ENCODE results near the gene PIK3R6.
A peak's percentile ranks its signal among the peaks of the same experiment; 100 is the strongest.
"Not testable (repeated sequence)": the region's sequence is repeated elsewhere in the genome, so short reads cannot be mapped to it uniquely, and the experiment has no call there.

PIK3R6 gene

DNA sequence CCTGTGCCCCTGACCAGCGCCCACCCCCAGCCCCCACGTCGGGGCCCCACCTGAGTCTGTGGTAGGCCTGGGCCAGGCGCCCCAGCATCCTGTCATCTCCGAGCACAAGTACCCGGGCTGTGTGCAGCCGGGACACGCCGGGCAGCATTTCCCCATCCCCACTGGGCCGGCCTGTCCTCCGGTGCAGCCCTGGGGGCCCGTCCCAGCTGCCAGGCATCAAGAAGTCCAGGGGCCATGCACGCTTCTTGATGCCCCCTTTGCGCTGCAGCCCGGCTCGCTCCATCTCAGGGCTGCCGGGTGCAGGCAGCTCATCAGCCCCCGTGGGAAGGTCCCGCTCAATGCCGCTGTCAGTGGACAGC, 39.0 kb downstream of the PIK3R6 start:
- no peak for DNase-seq (ENCODE audit: low spot score)

DNA sequence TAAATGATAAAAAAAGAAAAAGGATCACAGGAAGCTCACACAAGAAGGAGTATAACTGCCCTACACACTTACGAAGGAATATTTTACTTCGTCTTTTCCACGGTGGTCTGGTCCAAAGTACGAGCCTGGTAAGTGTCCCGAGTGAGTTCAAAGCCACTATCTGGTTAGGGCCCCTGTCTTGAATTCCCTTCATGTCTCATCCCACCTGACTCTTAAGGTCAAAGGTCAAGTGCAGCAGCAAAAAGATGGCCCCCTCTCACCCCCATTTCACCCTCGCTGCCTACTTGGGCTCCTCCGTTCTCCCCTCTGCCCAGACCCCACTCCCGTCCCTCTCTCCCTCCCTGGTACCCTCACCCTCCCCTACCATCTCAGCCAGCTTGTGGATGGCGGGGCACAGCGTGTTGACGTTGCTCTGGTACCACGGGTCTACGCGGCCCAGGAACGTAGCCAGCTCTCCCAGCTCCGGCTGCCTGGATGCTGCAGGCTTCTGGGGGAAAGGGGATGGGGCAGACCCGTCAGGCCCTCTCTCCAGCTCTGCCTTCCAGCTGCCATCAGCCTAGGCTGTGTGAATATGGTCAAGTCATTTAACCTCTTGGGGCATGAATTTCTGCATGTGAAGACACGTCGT, 40.6 kb downstream of the PIK3R6 start:
- DNase-seq (ENCODE audit: low spot score), result no peak

DNA sequence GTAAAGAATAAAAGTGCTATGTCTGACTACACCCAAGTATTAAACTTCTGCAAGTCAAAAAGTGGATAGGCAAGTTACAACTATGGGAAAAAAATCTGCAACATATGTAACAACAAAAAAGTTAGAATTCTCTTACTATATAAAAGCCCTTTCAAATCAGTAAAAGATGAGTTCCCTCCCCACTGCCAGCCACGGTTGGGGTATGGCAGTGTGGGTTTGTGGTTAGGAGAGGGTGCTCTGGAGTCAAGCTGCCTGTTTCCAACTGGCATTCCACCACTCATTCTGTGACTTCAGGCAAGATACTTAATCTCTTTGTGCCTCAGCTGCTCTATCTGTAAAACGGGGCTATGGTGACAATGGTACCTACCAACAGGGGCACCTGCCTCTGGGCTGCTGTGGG, 41.7 kb downstream of the PIK3R6 start:
- DNase-seq (ENCODE audit: low spot score), result no peak

DNA sequence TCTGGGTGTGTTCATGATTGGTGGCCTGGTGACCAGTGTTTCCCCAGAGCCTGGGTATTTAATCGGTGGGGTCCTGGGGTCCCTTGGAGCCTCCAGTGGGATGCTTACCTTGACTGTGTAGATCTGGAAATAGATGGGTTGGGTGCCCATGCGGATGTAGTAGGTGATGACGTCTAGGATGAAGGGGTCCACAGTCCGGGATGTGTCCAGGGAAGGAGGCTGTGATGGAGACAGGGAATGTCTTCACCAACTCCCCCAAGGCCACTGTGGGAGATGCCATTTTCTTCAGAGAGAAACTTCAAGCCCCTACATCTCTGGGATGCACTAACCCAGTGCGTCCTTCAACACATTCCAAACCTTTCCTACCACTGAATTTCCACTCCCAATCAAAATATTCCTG, 44.2 kb downstream of the PIK3R6 start:
- DNase-seq (ENCODE audit: low spot score), result no peak

GRCh38 chr17:8822401-8823035, 45.0 kb downstream of the PIK3R6 start:
- no peak for DNase-seq (ENCODE audit: low spot score)

DNA sequence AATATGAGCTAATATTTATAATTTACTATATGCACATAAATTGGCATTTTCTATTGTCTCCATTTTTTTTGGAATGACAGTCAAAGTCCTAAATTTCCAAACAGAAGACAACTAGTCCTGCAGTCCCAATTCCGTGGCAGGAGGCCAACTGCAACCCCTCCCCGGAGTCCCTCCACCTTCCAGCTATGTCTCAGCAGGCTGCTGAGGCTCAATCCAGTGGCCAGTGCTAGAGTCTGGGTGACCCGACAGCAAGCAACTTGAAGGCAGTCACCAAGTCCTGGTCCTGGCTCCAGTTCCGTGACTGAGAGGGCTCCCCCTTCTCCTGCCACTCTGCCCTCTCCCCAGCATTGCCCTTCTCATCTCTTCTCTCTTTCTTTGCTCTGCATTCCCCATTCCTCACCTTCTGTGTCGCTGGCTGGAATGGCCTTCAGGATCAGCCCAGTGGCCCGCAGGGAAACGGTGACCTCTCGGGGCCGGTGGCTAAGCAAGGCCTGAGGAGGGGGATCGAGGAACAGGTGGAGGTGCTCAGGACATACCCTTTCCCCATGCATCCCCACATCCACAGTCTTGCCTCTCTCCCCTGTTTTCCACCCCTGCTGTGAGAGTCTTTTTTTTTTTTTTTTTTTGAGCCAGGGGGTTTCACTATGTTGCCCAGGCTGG, 45.9 kb downstream of the PIK3R6 start:
- DNase-seq (ENCODE audit: low spot score), result no peak

GRCh38 chr17:8820311-8821010, 47.0 kb downstream of the PIK3R6 start:
- DNase-seq (ENCODE audit: low spot score), result no peak

- DNase-seq (ENCODE audit: low spot score), result no peak
Observed at GRCh38 chr17:8818654-8819330, 48.7 kb downstream of the PIK3R6 start.

- DNase-seq (ENCODE audit: low spot score), result no peak
Observed at GRCh38 chr17:8818047-8818446, 49.4 kb downstream of the PIK3R6 start.

DNA sequence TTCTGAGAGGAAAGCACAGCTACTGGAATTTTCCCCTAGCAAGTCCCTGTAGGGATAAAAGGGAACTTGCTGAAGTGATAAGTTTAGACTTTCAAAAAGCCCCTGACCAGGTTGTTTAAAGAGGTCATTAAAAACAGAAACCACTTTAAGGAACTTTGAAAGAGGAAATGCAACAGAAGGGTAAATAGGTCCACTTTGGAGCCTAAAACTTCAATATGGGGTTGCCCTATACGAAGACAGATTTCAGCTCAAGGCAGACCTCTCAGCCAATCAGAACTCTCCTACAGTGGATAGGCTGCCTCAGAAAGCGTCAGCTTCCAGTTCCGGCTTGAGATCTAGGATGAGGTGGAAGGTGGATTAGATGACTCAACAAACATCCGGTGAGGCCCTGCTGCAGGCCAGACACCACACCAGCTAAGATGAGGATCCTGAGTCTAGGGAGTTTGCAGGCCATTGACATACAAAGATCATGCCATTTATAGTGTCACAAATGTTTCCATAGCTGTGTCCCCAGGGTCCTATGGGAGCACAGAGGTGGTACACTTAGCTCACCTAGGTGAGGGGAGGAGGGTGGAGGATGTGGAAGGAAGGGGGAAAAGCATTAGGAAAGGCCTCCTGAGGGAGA, 60.4 kb downstream of the PIK3R6 start:
- peak; percentile 72 for DNase-seq (ENCODE audit: low spot score)

DNA sequence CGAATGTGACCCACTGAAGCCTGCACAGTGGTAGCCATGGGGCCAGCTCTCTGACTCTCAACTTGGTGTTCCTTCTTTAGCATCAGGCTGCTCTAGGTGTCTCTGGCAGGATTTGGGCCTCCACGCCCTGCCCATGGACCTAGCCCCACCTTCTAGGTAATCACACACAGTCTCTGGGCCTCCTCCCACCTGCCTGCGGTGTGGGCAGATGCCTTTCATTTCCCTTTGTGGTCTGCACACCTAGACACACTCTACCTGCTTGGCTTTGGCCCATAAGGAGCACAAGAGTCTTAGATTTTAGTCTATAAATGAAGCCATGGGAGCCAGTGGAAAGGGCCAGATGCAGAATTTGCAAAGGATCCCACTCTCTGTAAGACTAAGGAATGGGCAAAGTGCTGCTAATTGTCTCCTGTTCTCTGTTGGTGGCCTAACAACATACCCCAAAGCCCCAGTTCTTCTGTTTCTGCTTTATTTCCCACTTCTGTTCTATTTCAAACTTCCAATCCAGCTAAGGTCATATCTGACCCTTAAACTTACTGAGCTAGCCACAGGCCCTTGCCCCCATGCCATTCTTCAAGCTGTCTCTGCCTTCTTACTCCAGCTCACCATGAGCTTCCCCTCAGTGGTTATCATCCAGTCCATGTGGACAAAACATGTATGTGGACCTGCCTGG, 61.1 kb downstream of the PIK3R6 start:
- DNase-seq (ENCODE audit: low spot score), result no peak

DNA sequence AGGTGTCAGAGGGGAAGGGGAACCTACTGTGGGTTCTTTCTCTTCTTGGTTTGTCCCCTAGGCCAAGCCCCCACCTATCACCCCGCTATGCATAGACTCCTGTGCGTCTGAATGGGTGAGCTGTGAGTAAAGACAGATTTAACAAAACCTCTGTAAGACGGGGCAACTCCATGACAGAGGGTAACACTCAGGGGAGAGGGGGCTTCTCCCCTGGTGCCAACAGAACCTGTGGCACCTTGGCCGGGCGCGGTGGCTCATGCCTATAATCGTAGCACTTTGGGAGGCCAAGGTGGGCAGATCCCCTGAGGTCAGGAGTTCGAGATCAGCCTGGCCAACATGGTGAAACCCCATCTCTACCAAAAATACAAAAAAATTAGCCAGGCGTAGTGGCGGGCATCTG, 62.1 kb downstream of the PIK3R6 start:
- DNase-seq (ENCODE audit: low spot score), result not testable (repeated sequence)

DNA sequence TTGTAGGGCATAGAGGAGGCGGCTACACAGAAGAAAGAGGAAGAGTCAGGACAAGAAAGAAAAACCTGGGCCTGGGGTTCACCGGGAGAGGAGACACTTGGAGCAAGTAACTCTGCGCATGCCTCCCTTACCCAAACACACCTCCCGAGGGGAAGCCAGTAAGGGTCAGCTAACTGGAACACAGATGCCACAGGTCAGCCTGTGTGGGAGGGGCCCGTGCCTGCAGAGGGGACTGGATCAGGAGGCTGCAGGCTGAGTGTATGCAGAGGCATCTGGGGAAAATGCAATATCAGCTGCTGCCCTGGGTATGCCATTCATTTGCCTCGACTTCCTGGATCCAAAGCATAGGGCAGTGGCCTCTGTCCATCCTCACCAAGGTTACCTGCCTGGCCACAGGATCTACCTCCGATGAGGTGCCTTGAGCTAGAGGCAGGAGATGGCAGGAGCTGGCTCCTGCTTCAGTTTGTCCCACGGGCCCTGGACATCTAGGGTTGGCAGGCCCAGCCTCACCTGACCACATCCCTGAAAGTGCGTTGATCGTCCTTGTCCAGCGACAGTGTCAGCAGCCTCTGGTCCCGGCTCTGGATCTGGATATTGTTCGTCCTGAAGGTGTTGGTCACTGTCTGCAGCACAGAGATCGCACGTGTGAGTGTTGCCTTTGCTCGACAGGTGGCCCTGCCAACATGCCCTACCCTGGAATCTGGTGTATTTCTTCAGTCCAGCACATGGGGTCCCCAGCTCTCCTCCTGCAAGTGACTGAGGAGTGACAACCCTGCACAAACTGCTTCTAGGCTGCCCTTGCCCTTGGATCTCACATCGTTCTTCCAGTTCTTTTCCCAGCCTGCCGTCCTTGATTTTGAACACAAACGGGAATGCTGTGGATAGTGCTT, 63.7 kb downstream of the PIK3R6 start:
- no peak for DNase-seq (ENCODE audit: low spot score)

DNA sequence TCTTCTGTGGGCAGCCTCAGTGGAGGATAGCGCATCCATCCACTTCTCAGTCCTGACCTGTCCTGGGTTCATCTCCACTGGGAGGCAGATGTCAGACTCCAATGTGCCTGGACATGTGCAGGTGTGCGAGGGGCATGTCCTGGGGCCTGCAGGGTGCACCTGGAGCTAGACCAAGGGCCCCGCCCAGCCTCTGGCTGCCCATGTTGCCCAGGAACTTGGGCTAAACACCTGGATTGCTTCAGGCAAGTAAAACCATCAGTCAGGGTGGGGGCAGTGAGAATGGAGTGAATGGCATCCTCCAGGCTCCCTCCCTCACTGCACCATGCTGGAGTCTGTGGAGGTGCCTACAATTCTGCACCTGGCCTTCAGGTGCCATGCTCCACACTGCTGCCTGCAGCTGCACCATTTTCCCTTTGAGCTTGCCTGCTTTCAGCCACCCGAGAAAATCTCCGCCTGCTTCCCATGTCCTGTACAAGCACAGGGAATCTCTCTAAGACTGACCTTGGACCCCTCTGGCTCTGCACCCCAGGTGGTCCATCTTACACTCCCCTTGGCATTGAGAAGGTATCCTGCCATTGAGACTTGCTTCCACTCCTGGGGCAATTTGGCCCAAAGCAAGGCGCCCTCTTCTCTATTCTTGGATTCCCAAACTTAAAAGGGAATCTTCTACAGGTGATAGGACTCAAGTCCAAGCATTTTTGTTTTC, 66.2 kb downstream of the PIK3R6 start:
- no peak for DNase-seq (ENCODE audit: low spot score)

DNA sequence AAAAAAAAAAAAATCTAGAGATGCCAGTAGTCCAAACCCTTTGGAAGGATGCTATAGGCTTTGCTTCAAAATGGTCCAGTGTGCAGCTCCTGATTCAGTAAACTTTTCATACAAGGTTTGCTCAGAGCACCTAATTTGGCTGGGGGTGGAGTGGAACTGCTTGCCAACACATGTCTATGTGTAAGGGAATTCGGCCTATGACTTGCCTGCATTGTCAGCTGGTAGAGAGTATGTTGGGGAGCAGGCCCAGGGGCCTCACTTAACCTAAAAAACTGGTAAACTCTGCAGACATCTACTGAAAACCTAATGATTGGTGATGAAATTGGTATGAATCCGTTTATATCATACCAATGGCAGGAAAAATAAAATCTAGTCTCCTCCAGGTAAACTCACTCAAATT, 66.8 kb downstream of the PIK3R6 start:
- no peak for DNase-seq (ENCODE audit: low spot score)

GRCh38 chr17:8799570-8800212, 67.8 kb downstream of the PIK3R6 start:
- DNase-seq (ENCODE audit: low spot score), result no peak

GRCh38 chr17:8798846-8799569, 68.5 kb downstream of the PIK3R6 start, which contains the start of gene MFSD6L:
TSS of gene MFSD6L (minus strand) at chr17:8799365. CDS start at chr17:8799120, 245 bp downstream.
- DNase-seq (ENCODE audit: low spot score), result no peak

DNA sequence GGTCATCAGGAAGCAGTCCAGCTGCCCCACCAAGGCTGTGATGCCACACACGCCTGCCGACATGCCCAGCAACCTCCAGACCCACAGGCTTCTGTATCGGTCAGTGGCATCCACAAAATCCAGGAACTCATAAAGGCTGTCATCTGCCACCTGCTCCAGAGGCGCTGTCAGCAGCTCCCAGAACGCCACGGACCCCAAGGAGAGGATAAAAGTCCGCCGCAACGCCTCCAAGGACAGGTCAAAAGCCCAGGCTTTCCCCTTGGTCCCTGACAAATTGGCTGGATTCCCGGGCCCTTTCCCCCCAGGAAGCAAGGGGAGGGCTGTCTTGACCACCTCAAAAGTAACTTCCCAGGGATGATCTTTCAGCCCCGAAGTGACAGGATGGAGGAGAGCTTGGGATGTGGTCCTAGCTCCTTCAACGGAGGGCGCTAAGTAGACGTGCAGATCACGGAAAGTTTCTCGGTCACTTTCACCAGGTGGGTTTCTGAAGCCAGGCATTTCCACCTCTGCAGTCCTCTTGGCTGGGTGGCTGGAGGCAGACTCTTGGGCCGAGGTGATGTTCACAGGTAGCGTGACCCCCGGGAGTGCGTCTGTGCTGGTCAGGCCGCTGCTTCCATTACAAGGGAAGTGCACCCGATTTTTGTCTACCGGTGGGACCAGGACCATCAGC, 69.2 kb downstream of the PIK3R6 start:
- no peak for DNase-seq (ENCODE audit: low spot score)
